Left lung (tissue), 10 donors: ENCODE results near the gene PIEZO2. TPM values are rescaled to one million over a fixed set of nuclear protein-coding genes. Genes with fewer than 3 reads are reported as not detected.

ENCODE experiments used
- ATAC-seq: fragments of 200-7000 bp; cut with Tn5 transposase; one replicate; pipeline ENCODE4 v1.9.1; 2020; ENCODE audit warnings: moderate library complexity
- DNase-seq, 4 donors: peaks; one replicate each; pipeline ENCODE4 v3.0.0-alpha.2; 2013 to 2020
- H3K27ac ChIP-seq, 2 donors: fragments of 200-600 bp; sonication (generic) in 1 of 2; one replicate each; pipeline versions ENCODE4 v1.5.0 to v1.8.0; 2020 to 2021
- H3K27me3 ChIP-seq, 2 donors: fragments of 200-600 bp; sonication (generic) in 1 of 2; one replicate each; pipeline versions ENCODE4 v1.5.0 to v1.8.0; 2020 to 2021
- H3K36me3 ChIP-seq, 2 donors: fragments of 200-600 bp; sonication (generic) in 1 of 2; one replicate each; pipeline versions ENCODE4 v1.5.0 to v1.8.0; 2020 to 2021
- H3K4me1 ChIP-seq, 2 donors: fragments of 200-600 bp; one replicate each; pipeline ENCODE4 v1.8.0; 2021
- H3K4me3 ChIP-seq, 2 donors: fragments of 200-600 bp; sonication (generic) in 1 of 2; one replicate each; pipeline versions ENCODE4 v1.5.0 to v1.8.0; 2020 to 2021; ENCODE audit warnings: mild to moderate bottlenecking in 1 of 2
- H3K9me3 ChIP-seq, 2 donors: fragments of 200-600 bp; sonication (generic) in 1 of 2; one replicate each; pipeline versions ENCODE4 v1.5.0 to v1.8.0; 2020 to 2021
- intact Hi-C, 2 donors: fragments of 100-400 bp; cut with DNase I; formaldehyde crosslinking; loops; one replicate each; pipeline versions ENCODE4 v1.11.2 to v1.14.2; 2022
- polyA plus RNA-seq, 6 donors: library from polyadenylated mRNA; unstranded; fragments of 120-200 nt; gene quantifications; one replicate each; pipeline ENCODE4 v1.2.1, GENCODE V29; 2013; ENCODE audit not compliant: insufficient read length in 6 of 6
- total RNA-seq, 2 donors: library from RNA; stranded (reverse); fragmentation: NEBNext Ultra II Directional; extraction: Animal tissue kit (Norgen Biotek cat#: 25700); gene quantifications; one replicate each; pipeline ENCODE4 v1.2.1, GENCODE V29; 2021
- TF ChIP-seq, protein P1 (sequence below), 2 donors: fragments of 200-600 bp; sonication (generic) in 1 of 2; IDR thresholded peaks; one replicate each; pipeline versions ENCODE4 v1.5.0 to v1.8.0; 2021; ENCODE audit warnings: antibody characterized with exemption in 2 of 2
- donor health status: DM: no; HTN: yes; CAD: no.
- donor health status: DM: no; HTN: no; CAD: no.

PIEZO2 gene
- total and polyA plus RNA-seq, 8 donors: 40.3 to 270 (median 233) TPM

GRCh38 chr18:10965119-10965518 lies 184.2 kb downstream of the PIEZO2 start:
- no peak overlapping the region for H3K4me3 ChIP-seq
- DNase-seq (no peak), ATAC-seq (no peak)
- no peak overlapping the region for H3K27ac ChIP-seq
- H3K36me3 ChIP-seq: no peaks in the 10 kb centered on the region
- no peaks in the 10 kb centered on the region for H3K4me1 ChIP-seq
- no peaks in the 10 kb centered on the region for H3K9me3 ChIP-seq
- no peaks in the 10 kb centered on the region for H3K27me3 ChIP-seq
- intact Hi-C loops: no loop called here
- TF ChIP-seq, protein P1, sequence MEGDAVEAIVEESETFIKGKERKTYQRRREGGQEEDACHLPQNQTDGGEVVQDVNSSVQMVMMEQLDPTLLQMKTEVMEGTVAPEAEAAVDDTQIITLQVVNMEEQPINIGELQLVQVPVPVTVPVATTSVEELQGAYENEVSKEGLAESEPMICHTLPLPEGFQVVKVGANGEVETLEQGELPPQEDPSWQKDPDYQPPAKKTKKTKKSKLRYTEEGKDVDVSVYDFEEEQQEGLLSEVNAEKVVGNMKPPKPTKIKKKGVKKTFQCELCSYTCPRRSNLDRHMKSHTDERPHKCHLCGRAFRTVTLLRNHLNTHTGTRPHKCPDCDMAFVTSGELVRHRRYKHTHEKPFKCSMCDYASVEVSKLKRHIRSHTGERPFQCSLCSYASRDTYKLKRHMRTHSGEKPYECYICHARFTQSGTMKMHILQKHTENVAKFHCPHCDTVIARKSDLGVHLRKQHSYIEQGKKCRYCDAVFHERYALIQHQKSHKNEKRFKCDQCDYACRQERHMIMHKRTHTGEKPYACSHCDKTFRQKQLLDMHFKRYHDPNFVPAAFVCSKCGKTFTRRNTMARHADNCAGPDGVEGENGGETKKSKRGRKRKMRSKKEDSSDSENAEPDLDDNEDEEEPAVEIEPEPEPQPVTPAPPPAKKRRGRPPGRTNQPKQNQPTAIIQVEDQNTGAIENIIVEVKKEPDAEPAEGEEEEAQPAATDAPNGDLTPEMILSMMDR (IDR thresholded peaks at IDR 0.05): no peak

GRCh38 chr18:10953672-10954071 lies 195.7 kb downstream of the PIEZO2 start:
- no peaks in the 10 kb centered on the region for H3K36me3 ChIP-seq
- H3K9me3 ChIP-seq: no peaks in the 10 kb centered on the region
- no peaks in the 10 kb centered on the region for H3K4me1 ChIP-seq
- H3K27me3 ChIP-seq: no peaks in the 10 kb centered on the region
- no peak overlapping the region for H3K27ac ChIP-seq
- intact Hi-C loops: no loop called here
- no peak for ATAC-seq
- no peak for DNase-seq
- TF ChIP-seq, protein P1 (IDR thresholded peaks at IDR 0.05): no peak
- H3K4me3 ChIP-seq: no peak overlapping the region

- Histone ChIP-seq H3K27me3 (no peaks in the 10 kb centered on the region), H3K36me3 (no peaks in the 10 kb centered on the region), H3K27ac (no peak overlapping the region), H3K9me3 (peaks cover 0 to 2% of the 10 kb centered on the region in 2 donors), H3K4me3 (no peak overlapping the region), H3K4me1 (no peaks in the 10 kb centered on the region)
- intact Hi-C loops: no loop called here
- DNase-seq (no peak), ATAC-seq (no peak)
- TF ChIP-seq, protein P1 (IDR thresholded peaks at IDR 0.05): no peak
Measured at GRCh38 chr18:10951631-10952544, 197.5 kb downstream of the PIEZO2 start.

GRCh38 chr18:10950876-10951630 lies 198.3 kb downstream of the PIEZO2 start:
- TF ChIP-seq, protein P1 (IDR thresholded peaks at IDR 0.05): no peak
- DNase-seq (no peak), ATAC-seq (no peak)
- Histone ChIP-seq H3K27me3 (no peaks in the 10 kb centered on the region), H3K9me3 (peaks cover 0 to 9% of the 10 kb centered on the region in 2 donors), H3K27ac (no peak overlapping the region), H3K4me1 (no peaks in the 10 kb centered on the region), H3K4me3 (no peak overlapping the region), H3K36me3 (no peaks in the 10 kb centered on the region)
- intact Hi-C loops: no loop called here
